ENCODE results near the gene KIF5A.

- TF ChIP-seq CTCF (IDR thresholded peaks at IDR 0.05) (no peak), EZH2 (IDR thresholded peaks at IDR 0.05; ENCODE audit: borderline replicate concordance, insufficient read depth, low read depth, low read length, poor library complexity, severe bottlenecking) (no peak)
These were observed 10.6 kb upstream of the KIF5A start for GRCh38 chr12:57539134-57539768.
